GM21717 (cell line): ENCODE measurements around the gene SPTBN4.
"Not testable (repeated sequence)": the region's sequence is repeated elsewhere in the genome, so short reads cannot be mapped to it uniquely, and the experiment has no call there.

Source experiments
- ATAC-seq: cut with Tn5 transposase; IDR thresholded peaks from one replicate; pipeline ENCODE4 v1.9.1; 2021; ENCODE audit warnings: mild to moderate bottlenecking, moderate library complexity; ENCODE audit not compliant: unreplicated experiment

The SPTBN4 gene

GRCh38 chr19:40613690-40614621, 147.2 kb downstream of the SPTBN4 start:
- no peak for ATAC-seq

- no peak for ATAC-seq
Observed at GRCh38 chr19:40614622-40615411, 148.0 kb downstream of the SPTBN4 start.

- ATAC-seq = no peak
Observed at GRCh38 chr19:40616178-40616577, 149.4 kb downstream of the SPTBN4 start.

GRCh38 chr19:40616941-40617340, 150.1 kb downstream of the SPTBN4 start:
- no peak for ATAC-seq

- no peak for ATAC-seq
Observed at GRCh38 chr19:40617961-40618360, 151.2 kb downstream of the SPTBN4 start.

- ATAC-seq = no peak
Observed at GRCh38 chr19:40619333-40620160, 152.7 kb downstream of the SPTBN4 start.

- no peak for ATAC-seq
Observed at GRCh38 chr19:40620161-40620485, 153.3 kb downstream of the SPTBN4 start.

- no peak for ATAC-seq
Observed at GRCh38 chr19:40621283-40621682, 154.5 kb downstream of the SPTBN4 start.

GRCh38 chr19:40621966-40622772, 155.4 kb downstream of the SPTBN4 start:
- no peak for ATAC-seq

GRCh38 chr19:40622773-40623075, 155.9 kb downstream of the SPTBN4 start:
- ATAC-seq = no peak

GRCh38 chr19:40623403-40624251, 156.8 kb downstream of the SPTBN4 start:
- ATAC-seq = no peak

GRCh38 chr19:40624369-40625153, 157.8 kb downstream of the SPTBN4 start:
- not testable (repeated sequence) for ATAC-seq

- no peak for ATAC-seq
Observed at GRCh38 chr19:40625406-40626120, 158.8 kb downstream of the SPTBN4 start.
